PC-3 (cell line): ENCODE data around the gene EPB41L2. TPM values are rescaled to one million over a fixed set of nuclear protein-coding genes. Genes with fewer than 3 reads are reported as not detected.

ENCODE experiments used
- ATAC-seq: fragments of 200-7000 bp; cut with Tn5 transposase; 2 replicates; pipeline ENCODE4 v1.9.1; 2020; ENCODE audit warnings: mild to moderate bottlenecking, moderate library complexity
- BruUV-seq: library from RNA; stranded (reverse); fragments of 400-500 nt; replicated peaks from 2 replicates; lab custom pipeline; 2021; lab: Mats Ljungman, UMichigan
- CTCF ChIA-PET: fragments of 300-600 bp; sonication (Branson Sonifier 250); formaldehyde crosslinking; loops from one replicate; lab custom pipeline; 2022; ENCODE audit warnings: antibody characterized with exemption; lab: Charles Lee
- POLR2A ChIA-PET: fragments of 300-600 bp; sonication (Branson Sonifier 250); formaldehyde crosslinking; loops from one replicate; lab custom pipeline; 2022; ENCODE audit warnings: antibody characterized with exemption; ENCODE audit not compliant: unreplicated experiment; lab: Charles Lee
- DNase-seq: peaks from one replicate; pipeline ENCODE4 v3.0.0-alpha.2; 2015
- H2AFZ ChIP-seq: fragments of 300-600 bp; sonication (generic); 2 replicates; pipeline ENCODE4 v1.6.0; 2016; ENCODE audit warnings: antibody characterized with exemption, low read length
- H3F3A ChIP-seq: fragments of 300-600 bp; sonication (generic); one replicate; pipeline ENCODE4 v1.6.0; 2017; ENCODE audit warnings: antibody characterized with exemption, low read length, control low read depth, mild to moderate bottlenecking; ENCODE audit not compliant: unreplicated experiment
- H3K27ac ChIP-seq: fragments of 300-600 bp; sonication (generic); 2 replicates; pipeline ENCODE4 v1.5.1; 2016; ENCODE audit warnings: mild to moderate bottlenecking, low read length
- H3K27me3 ChIP-seq: fragments of 300-600 bp; sonication (generic); 2 replicates; pipeline ENCODE4 v1.6.1; 2016; ENCODE audit warnings: low read length, mixed read lengths
- H3K36me3 ChIP-seq: fragments of 300-600 bp; sonication (generic); 2 replicates; pipeline ENCODE4 v1.6.1; 2016; ENCODE audit warnings: low read depth, mixed run types, low read length, mixed read lengths
- H3K4me1 ChIP-seq: fragments of 300-600 bp; sonication (generic); 2 replicates; pipeline ENCODE4 v1.5.1; 2016; ENCODE audit warnings: low read length; ENCODE audit not compliant: insufficient read depth
- H3K4me2 ChIP-seq: fragments of 300-600 bp; sonication (generic); 2 replicates; pipeline ENCODE4 v1.6.0; 2016; ENCODE audit warnings: low read length
- H3K4me3 ChIP-seq: fragments of 300-600 bp; sonication (generic); 2 replicates; pipeline ENCODE4 v1.5.1; 2016; ENCODE audit warnings: mild to moderate bottlenecking, low read length, mixed read lengths
- H3K79me2 ChIP-seq: fragments of 300-600 bp; sonication (generic); 2 replicates; pipeline ENCODE4 v1.6.1; 2017; ENCODE audit warnings: low read length, mixed read lengths
- H3K9ac ChIP-seq: fragments of 300-600 bp; sonication (generic); 2 replicates; pipeline ENCODE4 v1.6.0; 2016; ENCODE audit warnings: mild to moderate bottlenecking, low read length
- H3K9me2 ChIP-seq: fragments of 300-600 bp; sonication (generic); replicated peaks from 2 replicates; pipeline ENCODE4 v1.6.1; 2016; ENCODE audit warnings: mixed run types, low read length, mixed read lengths
- H3K9me3 ChIP-seq: fragments of 300-600 bp; sonication (generic); 2 replicates; pipeline ENCODE4 v1.6.1; 2016; ENCODE audit warnings: low read length, mixed read lengths
- H4K20me1 ChIP-seq: fragments of 300-600 bp; sonication (generic); 2 replicates; pipeline ENCODE4 v1.6.1; 2016; ENCODE audit warnings: low read length, mixed read lengths
- EZH2 ChIP-seq: fragments of 300-600 bp; sonication (generic); IDR thresholded peaks from one replicate; pipeline ENCODE4 v1.6.1; 2017; ENCODE audit warnings: antibody characterized with exemption, mild to moderate bottlenecking, low read length; ENCODE audit not compliant: unreplicated experiment
- EZH2phosphoT487 ChIP-seq: fragments of 300-600 bp; sonication (generic); IDR thresholded peaks from 2 replicates; pipeline ENCODE4 v1.6.1; 2018; ENCODE audit warnings: mild to moderate bottlenecking, antibody characterized with exemption, low read length, borderline replicate concordance
- intact Hi-C: fragments of 100-400 bp; cut with micrococcal nuclease; formaldehyde crosslinking; loops from 2 replicates; pipeline ENCODE4 v1.9.0; 2023
- total RNA-seq: library from RNA; depleted of rRNA; stranded (reverse); fragments of >200 nt; gene quantifications from 2 replicates; pipeline ENCODE4 v1.2.3, GENCODE V29; 2014
- TF ChIP-seq, protein P1 (sequence below): fragments of 300-600 bp; sonication (generic); conservative IDR thresholded peaks from 2 replicates; pipeline ENCODE4 v1.5.1; 2017; ENCODE audit warnings: antibody characterized with exemption, low read depth, mild to moderate bottlenecking, low read length

Gene EPB41L2
- total RNA-seq, 1 experiment from 2014 or later, result 26.9 TPM

DNA sequence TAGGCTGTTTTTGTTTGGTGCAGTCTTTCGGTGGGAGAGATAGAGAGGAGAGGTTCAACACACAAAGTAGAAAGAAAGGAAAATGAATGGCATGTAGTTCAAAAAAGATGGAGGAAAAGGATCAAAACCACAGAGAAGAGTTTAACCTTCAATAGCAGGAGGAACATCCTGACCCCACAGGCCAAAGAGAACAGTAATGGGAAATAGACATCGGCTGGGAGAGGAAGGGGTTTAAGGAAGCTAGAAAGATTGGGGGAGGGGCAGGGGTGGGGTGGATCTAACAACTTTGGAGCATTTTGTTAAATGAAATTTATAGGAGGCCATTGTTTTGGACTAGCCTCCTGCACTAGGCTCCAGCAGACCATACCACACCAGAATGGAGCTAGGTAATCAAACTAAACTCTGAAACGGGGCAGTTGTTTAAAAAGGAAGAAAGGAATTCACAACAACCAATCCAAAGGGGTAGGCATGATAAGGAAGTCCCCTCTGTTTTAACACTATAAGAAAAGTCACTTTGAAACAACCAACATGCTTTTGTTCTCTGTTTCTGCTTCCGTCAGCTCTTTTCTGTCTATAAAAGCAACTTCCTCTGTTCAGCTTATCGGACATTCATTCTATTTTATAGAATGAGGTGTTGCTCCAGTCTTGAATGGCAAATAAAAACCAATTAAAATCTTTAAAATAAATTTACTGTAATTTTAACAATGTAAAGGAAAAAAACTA is 82.6 kb downstream of the EPB41L2 start:
- no TSS peak for BruUV-seq
- no peaks in the 10 kb centered on the region for H3K9me2 ChIP-seq
- H4K20me1 ChIP-seq, result no peaks in the 10 kb centered on the region
- DNase-seq (no peak), ATAC-seq (no peak)
- ChIA-PET POLR2A (no interaction called here), CTCF (no interaction called here)
- no peak overlapping the region for H3K4me3 ChIP-seq
- H3K9me3 ChIP-seq, result no peaks in the 10 kb centered on the region
- no peak overlapping the region for H3K27ac ChIP-seq
- H3F3A ChIP-seq, result no peaks in the 10 kb centered on the region
- no peaks in the 10 kb centered on the region for H3K27me3 ChIP-seq
- intact Hi-C loops, result no loop called here
- H3K79me2 ChIP-seq, result peaks cover 45% of the 10 kb centered on the region
- no peak overlapping the region for H3K9ac ChIP-seq
- TF ChIP-seq EZH2phosphoT487, result no peak
- TF ChIP-seq, protein P1, sequence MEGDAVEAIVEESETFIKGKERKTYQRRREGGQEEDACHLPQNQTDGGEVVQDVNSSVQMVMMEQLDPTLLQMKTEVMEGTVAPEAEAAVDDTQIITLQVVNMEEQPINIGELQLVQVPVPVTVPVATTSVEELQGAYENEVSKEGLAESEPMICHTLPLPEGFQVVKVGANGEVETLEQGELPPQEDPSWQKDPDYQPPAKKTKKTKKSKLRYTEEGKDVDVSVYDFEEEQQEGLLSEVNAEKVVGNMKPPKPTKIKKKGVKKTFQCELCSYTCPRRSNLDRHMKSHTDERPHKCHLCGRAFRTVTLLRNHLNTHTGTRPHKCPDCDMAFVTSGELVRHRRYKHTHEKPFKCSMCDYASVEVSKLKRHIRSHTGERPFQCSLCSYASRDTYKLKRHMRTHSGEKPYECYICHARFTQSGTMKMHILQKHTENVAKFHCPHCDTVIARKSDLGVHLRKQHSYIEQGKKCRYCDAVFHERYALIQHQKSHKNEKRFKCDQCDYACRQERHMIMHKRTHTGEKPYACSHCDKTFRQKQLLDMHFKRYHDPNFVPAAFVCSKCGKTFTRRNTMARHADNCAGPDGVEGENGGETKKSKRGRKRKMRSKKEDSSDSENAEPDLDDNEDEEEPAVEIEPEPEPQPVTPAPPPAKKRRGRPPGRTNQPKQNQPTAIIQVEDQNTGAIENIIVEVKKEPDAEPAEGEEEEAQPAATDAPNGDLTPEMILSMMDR, result no peak
- TF ChIP-seq EZH2, result no peak
- H3K4me1 ChIP-seq, result peaks cover 1% of the 10 kb centered on the region; the same call in 1 of the 2 replicates
- H3K36me3 ChIP-seq, result no peaks in the 10 kb centered on the region
- no peak overlapping the region for H2AFZ ChIP-seq
- H3K4me2 ChIP-seq, result no peak overlapping the region

- Histone ChIP-seq H3K4me1 (peaks cover 9% of the 10 kb centered on the region), H2AFZ (no peak overlapping the region), H3K4me3 (no peak overlapping the region), H3K27me3 (no peaks in the 10 kb centered on the region), H3F3A (no peaks in the 10 kb centered on the region), H4K20me1 (no peaks in the 10 kb centered on the region), H3K4me2 (no peak overlapping the region), H3K27ac (no peak overlapping the region), H3K9ac (no peak overlapping the region), H3K79me2 (peaks cover 32% of the 10 kb centered on the region), H3K9me3 (no peaks in the 10 kb centered on the region), H3K36me3 (no peaks in the 10 kb centered on the region), H3K9me2 (no peaks in the 10 kb centered on the region)
- ChIA-PET CTCF (no interaction called here), POLR2A (no interaction called here)
- TF ChIP-seq, protein P1, result no peak
- TF ChIP-seq EZH2phosphoT487 (no peak), EZH2 (no peak)
- DNase-seq (no peak), ATAC-seq (no peak)
- intact Hi-C loops, result no loop called here
- no TSS peak for BruUV-seq
These were observed 84.2 kb downstream of the EPB41L2 start for GRCh38 chr6:130978660-130979396.

DNA sequence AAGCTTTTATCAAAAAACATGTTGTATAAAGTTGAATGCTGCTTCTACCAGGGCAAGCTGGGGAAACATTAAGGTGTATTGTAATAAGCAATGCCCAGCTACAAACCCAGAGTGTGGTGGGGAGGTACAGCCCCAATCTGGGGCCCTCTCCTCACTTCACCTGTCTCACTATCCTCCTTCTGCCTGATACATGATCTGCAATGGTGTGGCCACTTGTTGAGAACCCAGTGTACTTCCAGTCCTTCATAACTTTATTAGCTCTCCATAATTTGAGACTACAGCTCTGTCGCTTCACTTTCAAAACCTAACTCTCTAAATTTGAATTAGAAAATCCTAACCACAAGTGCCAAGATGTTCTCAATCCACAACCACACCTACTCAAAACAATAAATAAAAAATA is 84.9 kb downstream of the EPB41L2 start:
- H2AFZ ChIP-seq, result no peak overlapping the region
- H3K9me2 ChIP-seq, result no peaks in the 10 kb centered on the region
- no peak overlapping the region for H3K4me3 ChIP-seq
- H3F3A ChIP-seq, result no peaks in the 10 kb centered on the region
- H3K9ac ChIP-seq, result no peak overlapping the region
- H3K27ac ChIP-seq, result no peak overlapping the region
- peaks cover 30% of the 10 kb centered on the region for H3K79me2 ChIP-seq
- H3K4me2 ChIP-seq, result no peak overlapping the region
- ChIA-PET CTCF (interaction anchor here (0.6 kb wide), 1 partner anchor 32 kb away, joined by 5 read pairs; no protein-coding TSS in a partner anchor), POLR2A (no interaction called here)
- intact Hi-C loops, result no loop called here
- DNase-seq (no peak), ATAC-seq (no peak)
- H4K20me1 ChIP-seq, result no peaks in the 10 kb centered on the region
- BruUV-seq, result no TSS peak
- no peaks in the 10 kb centered on the region for H3K36me3 ChIP-seq
- TF ChIP-seq EZH2phosphoT487 (no peak), EZH2 (no peak)
- TF ChIP-seq, protein P1, result no peak
- H3K9me3 ChIP-seq, result no peaks in the 10 kb centered on the region
- peaks cover 9% of the 10 kb centered on the region for H3K4me1 ChIP-seq
- no peaks in the 10 kb centered on the region for H3K27me3 ChIP-seq
